Adrenal gland (tissue), 12 donors: ENCODE results near the gene ZP4. TPM values are rescaled to one million over a fixed set of nuclear protein-coding genes. Genes with fewer than 3 reads are reported as not detected.

Experiments
- DNase-seq, 7 donors: peaks; one replicate each; pipeline ENCODE4 v3.0.0-alpha.2; 2019 to 2020
- H3K27ac ChIP-seq, 5 donors: fragments of 200-600 bp; sonication (generic) in 4 of 5; 1 replicate in 3 of 5; 2 replicates in 2 of 5; pipeline versions ENCODE4 v1.5.1 to v1.8.0; 2016 to 2020; ENCODE audit warnings: mild to moderate bottlenecking in 1 of 5
- H3K27me3 ChIP-seq: fragments of 200-600 bp; 2 replicates; pipeline ENCODE4 v1.8.0; 2021
- H3K36me3 ChIP-seq, 2 donors: fragments of 200-600 bp; replicated peaks in 1 of 2; 1 replicate in 1 of 2; 2 replicates in 1 of 2; pipeline versions ENCODE4 v1.5.1 to v1.8.0; 2018 to 2022
- H3K4me1 ChIP-seq, 2 donors: fragments of 200-600 bp; replicated peaks in 1 of 2; 1 replicate in 1 of 2; 2 replicates in 1 of 2; pipeline versions ENCODE4 v1.5.1 to v1.8.0; 2018 to 2021
- H3K4me3 ChIP-seq, 4 donors: fragments of 200-600 bp; sonication (generic) in 3 of 4; one replicate each; pipeline ENCODE4 v1.5.1; 2016 to 2018
- H3K9me3 ChIP-seq, 3 donors: fragments of 200-600 bp; sonication (generic) in 1 of 3; replicated peaks in 1 of 3; 1 replicate in 2 of 3; 2 replicates in 1 of 3; pipeline versions ENCODE4 v1.5.1 to v1.8.0; 2016 to 2021
- POLR2A ChIP-seq, 2 donors: fragments of 450-650 bp; IDR thresholded peaks; one replicate each; pipeline ENCODE4 v1.6.1; 2017; ENCODE audit warnings: antibody characterized with exemption in 2 of 2, mild to moderate bottlenecking in 2 of 2, moderate library complexity in 1 of 2
- WGBS, 4 donors: extraction: QIAGEN DNeasy Blood & Tissue Kit in 2 of 4; methylation state at CpG; one replicate each; pipeline versions ENCODE4 v1.1.5 to v1.1.7; 2013 to 2017; 5-methylcytosine and 5-hydroxymethylcytosine counted together
- intact Hi-C, 2 donors: fragments of 100-400 bp; cut with DNase I; formaldehyde crosslinking; loops; one replicate each; pipeline versions ENCODE4 v1.14.1 to v1.15.0; 2022 to 2023
- polyA plus RNA-seq, 3 donors: library from polyadenylated mRNA; stranded (reverse); fragments of 200-250 nt in 2 of 3; fragments of 350-450 nt in 1 of 3; fragmentation: Illumina TruSeq in 1 of 3; extraction: RNeasy Lipid Tissue Mini Kit (QIAGEN cat#74804) in 1 of 3; gene quantifications; one replicate each; pipeline ENCODE4 v1.2.3, GENCODE V29; 2013 to 2014
- total RNA-seq, 9 donors: library from RNA; depleted of rRNA in 4 of 9; stranded (reverse); fragments of >200 nt in 4 of 9; fragments of 120-200 nt in 1 of 9; fragmentation: NEBNext Ultra II Directional in 1 of 9; extraction: Animal tissue kit (Norgen Biotek cat#: 25700) in 1 of 9; gene quantifications; one replicate each; pipeline versions ENCODE4 v1.1.0 to v1.2.4, GENCODE V29; 2013 to 2023
- TF ChIP-seq, protein P1 (sequence below), 6 experiments: fragments of 450-650 bp in 4 of 6; fragments of 200-600 bp in 2 of 6; sonication (generic) in 1 of 6; IDR thresholded peaks; 1 replicate in 5 of 6; 2 replicates in 1 of 6; pipeline versions ENCODE4 v1.5.1 to v1.8.0; 2016 to 2021; ENCODE audit warnings: antibody characterized with exemption in 6 of 6, mild to moderate bottlenecking in 2 of 6, moderate library complexity in 1 of 6
- donor health status: healthy with polysubstance abuse.
- donor health status: Bipolar disorder and iron deficiency.
- donor health status: DM: yes; HTN: yes; CAD: no.
- donor health status: DM: no; HTN: no; CAD: no.
- donor health status: DM: no; HTN: no; CAD: no.
- donor health status: DM: yes; HTN: yes; CAD: no.

Gene ZP4
- total and polyA plus RNA-seq, 12 donors: not detected

GRCh38 chr1:237911911-237912310 is 21.2 kb upstream of the ZP4 start:
- TF ChIP-seq, protein P1, sequence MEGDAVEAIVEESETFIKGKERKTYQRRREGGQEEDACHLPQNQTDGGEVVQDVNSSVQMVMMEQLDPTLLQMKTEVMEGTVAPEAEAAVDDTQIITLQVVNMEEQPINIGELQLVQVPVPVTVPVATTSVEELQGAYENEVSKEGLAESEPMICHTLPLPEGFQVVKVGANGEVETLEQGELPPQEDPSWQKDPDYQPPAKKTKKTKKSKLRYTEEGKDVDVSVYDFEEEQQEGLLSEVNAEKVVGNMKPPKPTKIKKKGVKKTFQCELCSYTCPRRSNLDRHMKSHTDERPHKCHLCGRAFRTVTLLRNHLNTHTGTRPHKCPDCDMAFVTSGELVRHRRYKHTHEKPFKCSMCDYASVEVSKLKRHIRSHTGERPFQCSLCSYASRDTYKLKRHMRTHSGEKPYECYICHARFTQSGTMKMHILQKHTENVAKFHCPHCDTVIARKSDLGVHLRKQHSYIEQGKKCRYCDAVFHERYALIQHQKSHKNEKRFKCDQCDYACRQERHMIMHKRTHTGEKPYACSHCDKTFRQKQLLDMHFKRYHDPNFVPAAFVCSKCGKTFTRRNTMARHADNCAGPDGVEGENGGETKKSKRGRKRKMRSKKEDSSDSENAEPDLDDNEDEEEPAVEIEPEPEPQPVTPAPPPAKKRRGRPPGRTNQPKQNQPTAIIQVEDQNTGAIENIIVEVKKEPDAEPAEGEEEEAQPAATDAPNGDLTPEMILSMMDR (IDR thresholded peaks at IDR 0.05): no peak
- TF ChIP-seq POLR2A (IDR thresholded peaks at IDR 0.05): no peak
- intact Hi-C loops: no loop called here
- Histone ChIP-seq H3K4me1 (no peaks in the 10 kb centered on the region), H3K4me3 (no peak overlapping the region), H3K9me3 (no peaks in the 10 kb centered on the region), H3K36me3 (no peaks in the 10 kb centered on the region), H3K27me3 (no peaks in the 10 kb centered on the region), H3K27ac (no peak overlapping the region)
- DNase-seq: no peak

GRCh38 chr1:237910834-237911233 is 20.1 kb upstream of the ZP4 start:
- no peak for TF ChIP-seq POLR2A (IDR thresholded peaks at IDR 0.05)
- TF ChIP-seq, protein P1 (IDR thresholded peaks at IDR 0.05): no peak
- intact Hi-C loops: no loop called here
- H3K36me3 ChIP-seq: no peaks in the 10 kb centered on the region

DNA sequence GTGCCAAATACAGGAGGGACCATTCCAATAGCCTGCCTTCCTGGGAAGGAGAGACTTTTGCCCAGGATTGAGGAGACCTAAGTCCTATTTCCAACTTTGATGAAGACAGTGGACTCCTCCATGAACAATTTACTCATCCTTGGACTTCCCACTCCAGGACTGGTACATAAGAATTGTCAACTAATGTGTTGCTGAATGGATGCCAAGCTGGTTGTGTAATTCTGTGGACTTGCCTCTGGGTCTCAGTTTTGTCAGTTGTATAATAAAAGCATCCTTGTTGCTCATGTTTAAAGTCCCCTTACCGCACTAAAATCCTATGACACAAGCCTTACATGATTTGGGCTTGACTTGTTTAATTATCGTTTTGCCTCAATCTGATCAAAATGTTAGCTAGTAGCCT is 13.2 kb upstream of the ZP4 start:
- WGBS, 4 donors: 91 to 97% (median 93%) methylated on average over 2 of the region's 2 CpGs
- Histone ChIP-seq H3K27me3 (no peaks in the 10 kb centered on the region), H3K9me3 (no peaks in the 10 kb centered on the region), H3K4me3 (no peak overlapping the region), H3K27ac (no peak overlapping the region), H3K36me3 (no peaks in the 10 kb centered on the region), H3K4me1 (no peaks in the 10 kb centered on the region)
- no peak for DNase-seq
- TF ChIP-seq POLR2A (IDR thresholded peaks at IDR 0.05): no peak
- TF ChIP-seq, protein P1 (IDR thresholded peaks at IDR 0.05): no peak
- intact Hi-C loops: no loop called here

More at GRCh38 chr1:237910834-237911233, 20.1 kb upstream of the ZP4 start:
- H3K9me3 ChIP-seq: no peaks in the 10 kb centered on the region
- 77 to 85% (median 78%) methylated on average over 2 of the region's 2 CpGs for WGBS, 4 donors
- no peaks in the 10 kb centered on the region for H3K4me1 ChIP-seq
- no peaks in the 10 kb centered on the region for H3K27me3 ChIP-seq
- no peak overlapping the region for H3K27ac ChIP-seq
- no peak for DNase-seq
- H3K4me3 ChIP-seq: no peak overlapping the region

GRCh38 chr1:237902960-237903743 is 12.4 kb upstream of the ZP4 start:
- Histone ChIP-seq H3K27ac (no peak overlapping the region), H3K27me3 (no peaks in the 10 kb centered on the region), H3K4me1 (no peaks in the 10 kb centered on the region), H3K36me3 (no peaks in the 10 kb centered on the region), H3K4me3 (no peak overlapping the region), H3K9me3 (no peaks in the 10 kb centered on the region)
- TF ChIP-seq POLR2A (IDR thresholded peaks at IDR 0.05): no peak
- TF ChIP-seq, protein P1 (IDR thresholded peaks at IDR 0.05): no peak
- no peak for DNase-seq
- 73 to 85% (median 82%) methylated on average over 4 of the region's 4 CpGs for WGBS, 4 donors
- intact Hi-C loops: no loop called here
